Right hindlimb (tissue), 1 donor: ENCODE data around the gene OR4C16.

ENCODE experiments used
- DNase-seq: peaks from one replicate; pipeline ENCODE4 v3.0.0-alpha.2; 2018

The OR4C16 gene, protein sequence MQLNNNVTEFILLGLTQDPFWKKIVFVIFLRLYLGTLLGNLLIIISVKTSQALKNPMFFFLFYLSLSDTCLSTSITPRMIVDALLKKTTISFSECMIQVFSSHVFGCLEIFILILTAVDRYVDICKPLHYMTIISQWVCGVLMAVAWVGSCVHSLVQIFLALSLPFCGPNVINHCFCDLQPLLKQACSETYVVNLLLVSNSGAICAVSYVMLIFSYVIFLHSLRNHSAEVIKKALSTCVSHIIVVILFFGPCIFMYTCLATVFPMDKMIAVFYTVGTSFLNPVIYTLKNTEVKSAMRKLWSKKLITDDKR

DNA sequence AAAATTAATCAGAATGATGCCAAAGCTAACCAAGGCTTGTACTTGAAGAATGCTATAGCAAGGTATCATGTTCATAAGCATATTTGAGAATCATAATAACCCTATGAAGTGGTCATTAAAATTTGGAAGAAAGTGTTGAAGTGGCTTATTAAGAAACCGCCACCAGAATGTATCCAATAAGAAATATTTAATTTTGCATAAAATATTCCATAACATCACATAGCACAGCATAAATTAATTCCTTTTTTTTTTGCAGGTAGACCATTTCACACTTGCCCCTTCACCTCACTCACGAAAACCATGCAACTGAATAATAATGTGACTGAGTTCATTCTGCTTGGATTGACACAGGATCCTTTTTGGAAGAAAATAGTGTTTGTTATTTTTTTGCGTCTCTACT, at the start of gene OR4C16:
Gene OR4C16 (plus strand): TSS at position 301 of the 400 bp plus-strand sequence. CDS start 0 bp downstream, at position 301.
- no peak for DNase-seq

DNA sequence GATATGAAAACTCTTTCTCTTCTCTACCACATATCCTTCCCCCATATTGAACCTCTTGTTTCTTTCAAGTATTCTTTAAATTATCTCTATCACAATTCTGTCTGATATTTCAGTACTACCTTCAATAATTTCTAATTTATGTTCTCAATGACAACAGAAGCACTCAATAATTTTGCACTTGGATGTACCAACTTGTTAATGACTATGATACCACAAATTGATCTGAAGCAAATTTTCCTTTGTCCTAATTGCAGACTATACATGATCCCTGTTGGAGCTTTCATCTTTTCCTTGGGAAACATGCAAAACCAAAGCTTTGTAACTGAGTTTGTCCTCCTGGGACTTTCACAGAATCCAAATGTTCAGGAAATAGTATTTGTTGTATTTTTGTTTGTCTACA, 17.8 kb upstream of the OR4C16 start, which contains the start of gene OR4C15:
Gene OR4C15 (plus strand): TSS at position 301 of the 400 bp plus-strand sequence. CDS start 0 bp downstream, at position 301.
- DNase-seq = no peak

DNA sequence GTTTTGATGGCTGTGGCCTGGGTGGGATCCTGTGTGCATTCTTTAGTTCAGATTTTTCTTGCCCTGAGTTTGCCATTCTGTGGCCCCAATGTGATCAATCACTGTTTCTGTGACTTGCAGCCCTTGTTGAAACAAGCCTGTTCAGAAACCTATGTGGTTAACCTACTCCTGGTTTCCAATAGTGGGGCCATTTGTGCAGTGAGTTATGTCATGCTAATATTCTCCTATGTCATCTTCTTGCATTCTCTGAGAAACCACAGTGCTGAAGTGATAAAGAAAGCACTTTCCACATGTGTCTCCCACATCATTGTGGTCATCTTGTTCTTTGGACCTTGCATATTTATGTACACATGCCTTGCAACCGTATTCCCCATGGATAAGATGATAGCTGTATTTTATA, 620 bp downstream of the OR4C16 start:
- no peak for DNase-seq

DNA sequence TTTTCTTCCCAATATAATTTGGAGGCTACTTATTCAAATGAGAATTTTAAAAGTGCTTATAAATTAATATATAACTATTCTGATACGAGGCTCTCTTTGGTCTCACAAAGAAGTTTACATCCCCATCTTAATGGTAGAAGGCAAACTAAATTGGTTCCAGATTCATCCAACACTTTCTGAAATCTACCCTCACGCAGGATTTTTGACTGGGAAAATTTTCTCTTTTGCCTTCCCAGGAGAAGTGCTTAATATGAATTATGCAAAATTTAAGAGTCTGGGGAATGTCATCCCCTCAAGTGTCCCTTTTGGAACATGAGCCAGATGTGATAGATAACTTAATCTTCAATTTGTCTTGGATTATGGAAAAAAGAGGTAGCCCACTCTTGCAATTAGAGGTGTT, 35.6 kb downstream of the OR4C16 start, which contains the start of gene OR4C11:
Gene OR4C11 (minus strand): TSS at position 101 of the 400 bp plus-strand sequence. CDS start 3,272 bp downstream, outside the sequence.
- no peak for DNase-seq
